Suppressor macrophage (primary cell): ENCODE data around the gene AFG1L.
"Not testable (repeated sequence)": the region's sequence is repeated elsewhere in the genome, so short reads cannot be mapped to it uniquely, and the experiment has no call there.

Experiments used
- DNase-seq, 4 experiments: peaks; one replicate each; pipeline ENCODE4 v3.0.0-alpha.2; 2020 to 2022
- total RNA-seq, 17 experiments: gene quantifications; one replicate each; lab custom pipeline; 2026; ENCODE audit warnings: mixed read lengths in 6 of 17, inconsistent platforms in 3 of 17; lab: John Stamatoyannopoulos, UW

AFG1L gene
- total RNA-seq, result 2.8 to 19.0 (median 12.8) reads per million in 17 experiments

DNA sequence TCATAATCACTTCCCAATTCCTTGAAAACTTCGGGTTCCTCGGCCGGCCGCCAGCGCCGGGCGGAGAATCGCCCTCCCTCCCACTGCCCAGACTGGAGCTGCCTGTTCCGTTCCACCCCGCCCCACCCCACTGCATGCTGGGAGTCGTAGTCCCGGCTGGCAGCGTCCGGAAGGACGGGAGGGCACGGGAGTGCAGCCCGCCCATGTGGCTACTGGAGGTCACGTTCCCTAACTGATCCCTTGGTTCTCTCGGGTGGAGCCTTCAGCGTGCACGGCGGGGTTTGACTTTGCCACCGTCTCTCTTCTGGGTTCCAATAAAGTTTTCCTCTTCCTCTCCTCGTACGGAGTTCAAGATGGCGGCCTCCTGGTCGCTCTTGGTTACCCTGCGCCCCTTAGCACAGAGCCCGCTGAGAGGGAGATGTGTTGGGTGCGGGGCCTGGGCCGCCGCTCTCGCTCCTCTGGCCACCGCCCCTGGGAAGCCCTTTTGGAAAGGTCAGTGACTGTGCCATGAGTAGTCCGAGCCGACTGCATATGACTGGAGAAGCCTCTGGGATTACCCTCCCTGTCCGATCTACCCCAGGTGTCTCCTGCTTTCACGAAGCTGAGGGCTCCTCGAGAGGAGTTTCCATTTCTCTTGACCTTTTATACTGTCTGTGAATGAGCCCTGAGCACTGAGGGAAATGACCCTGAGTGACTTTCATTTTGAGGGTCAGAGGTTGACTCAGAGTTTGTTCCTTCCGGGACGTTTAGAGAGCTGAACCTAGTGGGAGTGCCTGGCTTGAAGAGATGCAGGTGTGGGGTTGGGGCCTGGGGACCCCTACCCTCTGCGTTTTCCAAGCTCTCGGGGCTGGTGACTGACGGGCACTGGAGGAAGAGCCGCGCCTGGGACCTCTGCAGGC, at the start of gene AFG1L:
Gene AFG1L (plus strand): TSS at position 328 of the 899 bp plus-strand sequence. CDS start 26 bp downstream, at position 354.
- DNase-seq, result peak; percentile 92 to 96 (median 94)

GRCh38 chr6:108245095-108245494, 49.8 kb upstream of the AFG1L start:
- DNase-seq, result not testable (repeated sequence)

GRCh38 chr6:108247965-108248536, 46.8 kb upstream of the AFG1L start:
- no peak for DNase-seq

DNA sequence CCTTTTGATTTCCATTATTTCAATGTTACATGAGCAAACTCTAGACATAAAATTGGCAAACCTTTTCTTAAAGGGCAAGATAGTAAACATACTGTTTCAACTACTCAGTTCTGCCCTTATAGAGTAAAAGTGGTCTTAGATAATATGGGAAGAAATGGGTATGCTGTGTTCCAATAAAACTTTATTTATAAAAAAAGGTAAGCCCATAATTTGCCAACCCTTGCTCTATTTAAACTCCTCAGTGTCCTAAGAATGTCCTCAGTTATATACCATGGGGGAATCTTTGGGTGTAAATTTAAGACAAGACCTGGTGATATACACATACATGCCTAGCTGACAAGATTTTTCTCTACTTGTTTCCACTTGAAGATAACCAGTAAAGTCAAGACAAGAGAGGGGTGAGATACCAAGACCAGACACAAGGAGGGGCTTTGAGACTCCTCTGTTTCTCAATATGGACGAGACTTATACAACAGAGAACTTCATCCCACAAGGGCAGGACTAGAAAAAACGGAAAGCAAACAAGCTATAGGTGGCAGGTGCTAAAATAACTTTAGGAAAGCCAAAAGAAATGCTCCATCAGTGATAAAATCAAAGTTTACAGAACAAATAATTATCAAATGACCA, 44.5 kb upstream of the AFG1L start:
- peak in 3 of 4 experiments; percentile 7 to 25 (median 12) for DNase-seq

DNA sequence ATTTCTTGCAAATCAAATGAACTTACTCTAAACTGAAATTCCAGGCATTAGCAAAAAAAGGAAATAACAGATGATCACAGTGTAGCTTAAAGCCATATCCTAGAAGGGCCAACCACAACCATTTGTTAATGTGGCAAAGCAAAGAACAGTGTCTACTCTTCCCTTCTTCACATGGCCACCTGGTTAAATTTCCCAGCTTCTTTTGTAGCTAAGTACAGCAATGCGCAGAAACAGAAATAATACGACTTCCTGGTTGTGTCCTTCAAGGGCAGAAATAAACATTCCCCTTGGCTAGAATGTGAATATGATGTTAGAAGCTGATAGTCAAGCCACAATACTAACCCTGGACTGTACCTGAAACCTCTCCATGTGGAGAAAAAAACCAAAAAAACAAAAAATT, 43.6 kb upstream of the AFG1L start:
- no peak for DNase-seq

- DNase-seq, result no peak
Measured at GRCh38 chr6:108252055-108252454, 42.8 kb upstream of the AFG1L start.

GRCh38 chr6:108253241-108253640, 41.6 kb upstream of the AFG1L start:
- no peak for DNase-seq

- peak; percentile 25 to 69 (median 48) for DNase-seq
Measured at GRCh38 chr6:108254433-108255410, 40.1 kb upstream of the AFG1L start.

DNA sequence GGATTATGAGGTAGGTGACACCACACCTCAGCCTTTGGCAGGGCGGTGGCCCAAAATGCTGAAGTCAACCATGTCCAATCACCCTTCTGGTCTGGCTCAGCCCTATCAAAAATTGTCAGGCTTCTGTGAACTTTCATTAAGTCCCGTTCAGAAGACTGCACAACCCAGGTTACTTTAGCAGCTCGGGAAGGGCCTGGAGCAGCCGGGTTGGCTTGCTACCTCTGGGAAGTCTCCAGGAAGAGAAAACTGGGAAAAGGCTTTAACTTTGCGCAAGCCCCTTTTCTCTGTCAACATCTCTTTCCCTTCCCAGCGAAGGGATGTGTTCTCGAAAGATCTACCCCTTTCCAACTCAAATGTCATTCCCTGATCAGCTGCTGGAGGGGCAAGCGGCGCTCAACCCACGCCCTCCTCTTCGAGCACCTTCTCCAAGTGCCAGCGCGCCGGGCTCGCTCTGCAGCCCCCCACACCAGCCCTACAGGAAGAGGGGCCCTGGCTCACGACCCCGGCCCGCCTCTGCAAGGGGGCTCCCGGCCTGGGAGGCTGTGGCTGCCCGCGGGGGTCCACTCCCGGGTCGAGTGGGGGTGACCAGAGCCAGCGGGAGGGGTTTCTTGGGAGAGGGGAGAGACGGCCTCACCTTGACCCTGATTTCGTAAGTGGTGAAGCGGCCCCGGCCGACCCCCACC, 34.6 kb upstream of the AFG1L start:
- peak; percentile 23 to 63 (median 55) for DNase-seq

- peak; percentile 97 to 98 (median 98) for DNase-seq
Measured at GRCh38 chr6:108260809-108261569, 33.9 kb upstream of the AFG1L start, which contains the start of gene SNX3. Gene SNX3, minus strand, starts transcription at chr6:108261040. Its CDS starts 119 bp downstream, at chr6:108260921.

GRCh38 chr6:108263371-108263770, 31.5 kb upstream of the AFG1L start:
- no peak for DNase-seq

- DNase-seq, result no peak
Measured at GRCh38 chr6:108268845-108269244, 26.0 kb upstream of the AFG1L start.

DNA sequence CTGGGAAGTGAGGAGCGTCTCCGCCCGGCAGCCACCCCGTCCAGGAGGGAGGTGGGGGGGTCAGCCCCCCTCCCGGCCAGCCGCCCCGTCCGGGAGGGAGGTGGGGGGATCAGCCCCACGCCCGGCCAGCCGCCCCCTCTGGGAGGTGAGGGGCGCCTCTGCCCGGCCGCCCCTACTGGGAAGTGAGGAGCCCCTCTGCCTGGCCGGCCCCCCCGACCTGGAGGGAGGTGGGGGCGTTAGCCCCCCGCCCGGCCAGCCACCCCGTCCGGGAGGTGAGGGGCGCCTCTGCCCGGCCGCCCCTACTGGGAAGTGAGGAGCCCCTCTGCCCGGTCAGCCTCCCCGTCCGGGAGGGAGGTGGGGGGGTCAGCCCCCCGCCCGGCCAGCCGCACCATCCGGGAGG, 24.9 kb upstream of the AFG1L start:
- DNase-seq, result not testable (repeated sequence)

DNA sequence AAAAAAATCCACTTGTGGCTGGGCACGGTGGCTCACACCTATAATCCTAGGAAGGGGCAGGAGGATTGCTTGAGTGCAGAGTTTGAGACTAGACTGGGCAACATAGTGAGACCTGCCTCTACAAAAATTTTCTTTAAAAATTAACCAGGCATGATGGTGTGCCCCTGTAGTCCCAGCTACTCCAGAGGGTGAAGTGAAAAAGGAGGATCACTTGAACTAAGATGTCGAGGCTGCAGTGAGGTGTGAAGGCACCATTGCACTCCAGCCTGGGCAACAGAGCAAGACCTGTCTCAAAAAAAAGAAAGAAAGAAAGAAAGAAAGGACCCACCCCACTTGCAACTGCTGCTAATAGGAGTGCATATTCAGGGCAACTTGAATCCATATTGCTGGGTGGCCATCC, 20.3 kb upstream of the AFG1L start:
- no peak for DNase-seq

GRCh38 chr6:108275976-108276375, 18.9 kb upstream of the AFG1L start:
- no peak for DNase-seq

DNA sequence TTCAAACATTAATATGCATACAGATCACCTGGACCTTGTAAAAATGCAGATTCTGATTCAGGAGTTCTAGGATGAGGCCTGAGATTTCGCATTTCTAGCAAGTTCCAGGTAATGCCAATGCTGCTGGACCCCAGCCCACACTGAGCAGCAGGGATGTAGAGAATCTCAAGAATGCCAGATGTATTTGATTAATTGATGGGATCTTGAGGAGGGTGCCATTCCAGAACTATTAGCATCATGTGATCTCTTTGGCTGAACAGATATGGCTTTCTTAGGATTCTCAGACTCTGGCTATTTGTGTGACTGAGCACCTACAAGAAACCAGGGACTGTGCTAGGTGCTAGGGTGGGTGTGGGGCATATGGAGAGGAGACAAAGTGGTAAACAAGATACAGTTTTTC, 17.6 kb upstream of the AFG1L start:
- DNase-seq, result no peak

DNA sequence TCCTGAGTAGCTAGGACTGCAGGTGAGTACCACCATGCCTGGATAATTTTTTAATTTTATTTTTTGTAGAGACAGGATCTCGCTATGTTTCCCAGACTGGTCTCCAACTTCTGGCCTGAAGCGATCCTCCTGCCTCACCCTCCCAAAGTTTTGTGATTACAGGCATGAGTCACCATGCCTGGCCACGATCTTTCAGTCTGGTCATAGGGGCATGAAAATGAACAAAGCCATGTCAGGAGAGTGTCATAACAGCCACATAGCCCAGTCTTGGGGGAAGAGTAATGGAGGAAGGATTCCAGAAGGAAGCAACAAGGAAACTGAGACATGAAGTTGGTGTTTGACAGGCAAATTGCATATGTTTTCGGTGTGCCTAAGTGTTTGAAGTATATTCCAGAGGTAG, 17.0 kb upstream of the AFG1L start:
- DNase-seq, result no peak

GRCh38 chr6:108285381-108285780, 9.5 kb upstream of the AFG1L start:
- DNase-seq, result no peak

- no peak for DNase-seq
Measured at GRCh38 chr6:108286366-108286765, 8.5 kb upstream of the AFG1L start.

DNA sequence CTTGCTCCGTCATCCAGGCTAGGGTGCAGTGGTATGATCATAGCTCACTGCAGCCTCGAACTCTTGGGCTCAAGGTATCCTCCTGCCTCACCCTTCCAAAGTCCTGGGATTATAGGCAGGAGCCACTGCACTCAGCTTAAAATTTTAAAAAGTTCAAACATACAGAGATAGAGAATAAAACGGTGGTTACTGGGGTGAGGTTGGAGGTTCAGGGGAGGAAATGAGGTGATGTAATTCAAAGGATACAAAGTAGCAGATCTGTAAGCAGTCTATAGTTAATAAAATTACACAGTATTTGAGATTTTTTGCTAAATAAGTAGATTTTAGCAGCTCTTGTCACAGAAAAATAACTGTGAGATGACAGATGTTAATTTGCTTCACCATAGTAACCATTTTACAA, 7.5 kb upstream of the AFG1L start:
- no peak for DNase-seq

GRCh38 chr6:108288742-108289141, 6.1 kb upstream of the AFG1L start:
- no peak for DNase-seq
